PC-9 (cell line): Measurements from ENCODE around the gene CMPK2. TPM values are rescaled to one million over a fixed set of nuclear protein-coding genes. Genes with fewer than 3 reads are reported as not detected.

Experiments used
- BruUV-seq: library from RNA; stranded (reverse); fragments of 400-500 nt; replicated peaks from 2 replicates; lab custom pipeline; 2021; lab: Mats Ljungman, UMichigan
- CTCF ChIA-PET: fragments of 300-600 bp; sonication (Branson Sonifier 250); formaldehyde crosslinking; loops from one replicate; lab custom pipeline; 2022; ENCODE audit warnings: antibody characterized with exemption; lab: Charles Lee
- POLR2A ChIA-PET: fragments of 300-600 bp; sonication (Branson Sonifier 250); formaldehyde crosslinking; loops from one replicate; lab custom pipeline; 2022; ENCODE audit warnings: antibody characterized with exemption; ENCODE audit not compliant: unreplicated experiment; lab: Charles Lee
- DNase-seq, 2 experiments: peaks; one replicate each; pipeline versions ENCODE4 v3.0.0 to v3.0.0-alpha.2; 2015 to 2022; ENCODE audit warnings: mixed read lengths in 1 of 2
- H2AFZ ChIP-seq: fragments of 200-600 bp; sonication (generic); 2 replicates; pipeline ENCODE4 v1.8.1; 2017; ENCODE audit warnings: antibody characterized with exemption
- H3F3A ChIP-seq: fragments of 200-600 bp; sonication (generic); 2 replicates; pipeline ENCODE4 v1.8.1; 2017; ENCODE audit warnings: antibody characterized with exemption, mild to moderate bottlenecking, low read depth; ENCODE audit not compliant: insufficient read depth
- H3K27ac ChIP-seq: fragments of 200-600 bp; sonication (generic); 2 replicates; pipeline ENCODE4 v1.6.1; 2016; ENCODE audit warnings: mixed run types
- H3K27me3 ChIP-seq: fragments of 200-600 bp; sonication (generic); 2 replicates; pipeline ENCODE4 v1.6.1; 2016; ENCODE audit warnings: low read depth, mixed run types; ENCODE audit not compliant: insufficient read depth
- H3K36me3 ChIP-seq: fragments of 200-600 bp; sonication (generic); 2 replicates; pipeline ENCODE4 v1.6.1; 2016; ENCODE audit warnings: low read depth, mixed run types
- H3K4me1 ChIP-seq: fragments of 200-600 bp; sonication (generic); replicated peaks from 2 replicates; pipeline ENCODE4 v1.6.1; 2016; ENCODE audit warnings: mixed run types; ENCODE audit not compliant: insufficient read depth
- H3K4me2 ChIP-seq: fragments of 200-600 bp; sonication (generic); 2 replicates; pipeline ENCODE4 v1.6.1; 2017; ENCODE audit warnings: mixed run types
- H3K4me3 ChIP-seq: fragments of 200-600 bp; sonication (generic); 2 replicates; pipeline ENCODE4 v1.6.1; 2016; ENCODE audit warnings: mixed run types
- H3K79me2 ChIP-seq: fragments of 200-600 bp; sonication (generic); 2 replicates; pipeline ENCODE4 v1.6.1; 2017; ENCODE audit warnings: low read depth, mixed run types
- H3K9me2 ChIP-seq: fragments of 200-600 bp; sonication (generic); 2 replicates; pipeline ENCODE4 v1.8.1; 2017; ENCODE audit warnings: mild to moderate bottlenecking; ENCODE audit not compliant: insufficient read depth
- H3K9me3 ChIP-seq: fragments of 200-600 bp; sonication (generic); 2 replicates; pipeline ENCODE4 v1.8.1; 2016; ENCODE audit warnings: low read depth; ENCODE audit not compliant: insufficient read depth
- H4K20me1 ChIP-seq: fragments of 200-600 bp; sonication (generic); 2 replicates; pipeline ENCODE4 v1.8.1; 2017; ENCODE audit not compliant: insufficient read depth
- CTCF ChIP-seq: fragments of 200-600 bp; sonication (generic); conservative IDR thresholded peaks from 2 replicates; pipeline ENCODE4 v1.6.1; 2017; ENCODE audit warnings: mixed run types, antibody characterized with exemption, mild to moderate bottlenecking, moderate library complexity
- EZH2 ChIP-seq: fragments of 200-600 bp; sonication (generic); IDR thresholded peaks from 2 replicates; pipeline ENCODE4 v1.8.0; 2017; ENCODE audit warnings: antibody characterized with exemption, low read depth
- intact Hi-C: fragments of 100-400 bp; cut with micrococcal nuclease; formaldehyde crosslinking; loops from one replicate; pipeline ENCODE4 v1.10.0; 2022; ENCODE audit not compliant: unreplicated experiment
- total RNA-seq: library from RNA; stranded (reverse); gene quantifications from 2 replicates; pipeline ENCODE4 v1.2.3, GENCODE V29; 2021

Gene CMPK2
- total RNA-seq, 1 experiment from 2014 or later = not detected

GRCh38 chr2:6814312-6814711 lies 51.4 kb downstream of the CMPK2 start:
- intact Hi-C loops = no loop called here
- no TSS peak for BruUV-seq
- no peaks in the 10 kb centered on the region for H3K9me2 ChIP-seq
- no peaks in the 10 kb centered on the region for H3K79me2 ChIP-seq
- H2AFZ ChIP-seq = peak overlapping the region; percentile 6; the same call in 1 of the 2 replicates
- ChIA-PET CTCF (no interaction called here), POLR2A (no interaction called here)
- no peaks in the 10 kb centered on the region for H4K20me1 ChIP-seq
- DNase-seq = no peak
- no peak overlapping the region for H3K4me2 ChIP-seq
- H3F3A ChIP-seq = no peaks in the 10 kb centered on the region
- H3K27me3 ChIP-seq = peaks cover 67% of the 10 kb centered on the region
- no peak overlapping the region for H3K4me3 ChIP-seq
- no peaks in the 10 kb centered on the region for H3K4me1 ChIP-seq
- no peaks in the 10 kb centered on the region for H3K9me3 ChIP-seq
- no peak overlapping the region for H3K27ac ChIP-seq
- no peak for TF ChIP-seq EZH2
- TF ChIP-seq CTCF = no peak
- no peaks in the 10 kb centered on the region for H3K36me3 ChIP-seq

GRCh38 chr2:6813573-6813972 lies 52.1 kb downstream of the CMPK2 start:
- CTCF ChIA-PET = no interaction called here
- H3K9me2 ChIP-seq = no peaks in the 10 kb centered on the region
- BruUV-seq = no TSS peak
- POLR2A ChIA-PET = no interaction called here
- TF ChIP-seq CTCF = no peak
- TF ChIP-seq EZH2 = no peak
- no peaks in the 10 kb centered on the region for H3K36me3 ChIP-seq
- H3K9me3 ChIP-seq = no peaks in the 10 kb centered on the region
- no peak overlapping the region for H3K27ac ChIP-seq
- DNase-seq = no peak
- intact Hi-C loops = no loop called here
- peaks cover 68% of the 10 kb centered on the region for H3K27me3 ChIP-seq
- H3F3A ChIP-seq = no peaks in the 10 kb centered on the region
- H4K20me1 ChIP-seq = no peaks in the 10 kb centered on the region
- H3K4me2 ChIP-seq = no peak overlapping the region
- no peaks in the 10 kb centered on the region for H3K4me1 ChIP-seq
- H2AFZ ChIP-seq = no peak overlapping the region
- H3K79me2 ChIP-seq = no peaks in the 10 kb centered on the region
- H3K4me3 ChIP-seq = no peak overlapping the region

GRCh38 chr2:6812857-6813530 lies 52.7 kb downstream of the CMPK2 start:
- Histone ChIP-seq H3K27ac (no peak overlapping the region), H3K4me3 (no peak overlapping the region), H2AFZ (no peak overlapping the region), H3K9me2 (no peaks in the 10 kb centered on the region), H3K79me2 (no peaks in the 10 kb centered on the region), H4K20me1 (no peaks in the 10 kb centered on the region), H3F3A (no peaks in the 10 kb centered on the region), H3K27me3 (peaks cover 71% of the 10 kb centered on the region), H3K4me1 (no peaks in the 10 kb centered on the region), H3K9me3 (no peaks in the 10 kb centered on the region), H3K36me3 (no peaks in the 10 kb centered on the region), H3K4me2 (no peak overlapping the region)
- BruUV-seq = no TSS peak
- intact Hi-C loops = no loop called here
- no peak for TF ChIP-seq EZH2
- no peak for TF ChIP-seq CTCF
- CTCF ChIA-PET = no interaction called here
- no peak for DNase-seq
- POLR2A ChIA-PET = no interaction called here
